ENCODE measurements around the gene GOT1. TPM values are rescaled to one million over a fixed set of nuclear protein-coding genes. Genes with fewer than 3 reads are reported as not detected.

The GOT1 gene
- total RNA-seq, 1 experiment from 2014 or later = 48.2 TPM

- no peaks in the 10 kb centered on the region for H3K27me3 ChIP-seq (ENCODE audit: control insufficient read depth, insufficient read depth, low read length)
- no peak for DNase-seq
- no peak overlapping the region for H3K4me3 ChIP-seq (ENCODE audit: insufficient read depth, low read depth, low read length)
- peaks cover 9% of the 10 kb centered on the region for H3K36me3 ChIP-seq (replicated peaks; ENCODE audit: control insufficient read depth, insufficient read depth, low read length)
These were observed 35.5 kb downstream of the GOT1 start for GRCh38 chr10:99394761-99395386.

GRCh38 chr10:99394256-99394655 is 36.2 kb downstream of the GOT1 start:
- H3K27me3 ChIP-seq (ENCODE audit: control insufficient read depth, insufficient read depth, low read length) = no peaks in the 10 kb centered on the region
- DNase-seq = no peak
- no peak overlapping the region for H3K4me3 ChIP-seq (ENCODE audit: insufficient read depth, low read depth, low read length)
- peaks cover 4% of the 10 kb centered on the region for H3K36me3 ChIP-seq (replicated peaks; ENCODE audit: control insufficient read depth, insufficient read depth, low read length)

GRCh38 chr10:99393683-99394082 is 36.7 kb downstream of the GOT1 start:
- no peak for DNase-seq
- Histone ChIP-seq H3K4me3 (ENCODE audit: insufficient read depth, low read depth, low read length) (no peak overlapping the region), H3K27me3 (ENCODE audit: control insufficient read depth, insufficient read depth, low read length) (no peaks in the 10 kb centered on the region), H3K36me3 (replicated peaks; ENCODE audit: control insufficient read depth, insufficient read depth, low read length) (peaks cover under 1% of the 10 kb centered on the region; the same call in 1 of the 2 replicates)

- H3K27me3 ChIP-seq (ENCODE audit: control insufficient read depth, insufficient read depth, low read length) = no peaks in the 10 kb centered on the region
- H3K4me3 ChIP-seq (ENCODE audit: insufficient read depth, low read depth, low read length) = peak overlapping the region; percentile 1; the same call in 1 of the 2 replicates
- peak; percentile 67 for DNase-seq
- H3K36me3 ChIP-seq (replicated peaks; ENCODE audit: control insufficient read depth, insufficient read depth, low read length) = no peaks in the 10 kb centered on the region; the same call in 1 of the 2 replicates
These were observed 37.4 kb downstream of the GOT1 start for GRCh38 chr10:99393036-99393435.

- Histone ChIP-seq H3K27me3 (ENCODE audit: control insufficient read depth, insufficient read depth, low read length) (no peaks in the 10 kb centered on the region), H3K4me3 (ENCODE audit: insufficient read depth, low read depth, low read length) (no peak overlapping the region), H3K36me3 (replicated peaks; ENCODE audit: control insufficient read depth, insufficient read depth, low read length) (no peaks in the 10 kb centered on the region; the same call in 1 of the 2 replicates)
- no peak for DNase-seq
These were observed 39.1 kb downstream of the GOT1 start for GRCh38 chr10:99391346-99391745.

- no peak overlapping the region for H3K4me3 ChIP-seq (ENCODE audit: insufficient read depth, low read depth, low read length)
- DNase-seq = no peak
- H3K36me3 ChIP-seq (replicated peaks; ENCODE audit: control insufficient read depth, insufficient read depth, low read length) = no peaks in the 10 kb centered on the region
- H3K27me3 ChIP-seq (ENCODE audit: control insufficient read depth, insufficient read depth, low read length) = no peaks in the 10 kb centered on the region
These were observed 40.5 kb downstream of the GOT1 start for GRCh38 chr10:99389729-99390480.

GRCh38 chr10:99387541-99387940 is 42.9 kb downstream of the GOT1 start:
- H3K27me3 ChIP-seq (ENCODE audit: control insufficient read depth, insufficient read depth, low read length) = no peaks in the 10 kb centered on the region
- no peak for DNase-seq
- H3K4me3 ChIP-seq (ENCODE audit: insufficient read depth, low read depth, low read length) = no peak overlapping the region
- no peaks in the 10 kb centered on the region for H3K36me3 ChIP-seq (replicated peaks; ENCODE audit: control insufficient read depth, insufficient read depth, low read length)

GRCh38 chr10:99387071-99387470 is 43.4 kb downstream of the GOT1 start:
- Histone ChIP-seq H3K36me3 (replicated peaks; ENCODE audit: control insufficient read depth, insufficient read depth, low read length) (no peaks in the 10 kb centered on the region), H3K27me3 (ENCODE audit: control insufficient read depth, insufficient read depth, low read length) (no peaks in the 10 kb centered on the region), H3K4me3 (ENCODE audit: insufficient read depth, low read depth, low read length) (no peak overlapping the region)
- no peak for DNase-seq

- no peak overlapping the region for H3K4me3 ChIP-seq (ENCODE audit: insufficient read depth, low read depth, low read length)
- H3K27me3 ChIP-seq (ENCODE audit: control insufficient read depth, insufficient read depth, low read length) = no peaks in the 10 kb centered on the region
- no peak for DNase-seq
- no peaks in the 10 kb centered on the region for H3K36me3 ChIP-seq (replicated peaks; ENCODE audit: control insufficient read depth, insufficient read depth, low read length)
These were observed 48.2 kb downstream of the GOT1 start for GRCh38 chr10:99382176-99382575.

- Histone ChIP-seq H3K4me3 (ENCODE audit: insufficient read depth, low read depth, low read length) (no peak overlapping the region), H3K27me3 (ENCODE audit: control insufficient read depth, insufficient read depth, low read length) (no peaks in the 10 kb centered on the region), H3K36me3 (replicated peaks; ENCODE audit: control insufficient read depth, insufficient read depth, low read length) (no peaks in the 10 kb centered on the region)
- DNase-seq = no peak
These were observed 55.0 kb downstream of the GOT1 start for GRCh38 chr10:99375426-99375825.

GRCh38 chr10:99374972-99375371 is 55.5 kb downstream of the GOT1 start:
- Histone ChIP-seq H3K4me3 (ENCODE audit: insufficient read depth, low read depth, low read length) (no peak overlapping the region), H3K27me3 (ENCODE audit: control insufficient read depth, insufficient read depth, low read length) (no peaks in the 10 kb centered on the region), H3K36me3 (replicated peaks; ENCODE audit: control insufficient read depth, insufficient read depth, low read length) (no peaks in the 10 kb centered on the region)
- no peak for DNase-seq

GRCh38 chr10:99374526-99374925 is 55.9 kb downstream of the GOT1 start:
- Histone ChIP-seq H3K4me3 (ENCODE audit: insufficient read depth, low read depth, low read length) (no peak overlapping the region), H3K27me3 (ENCODE audit: control insufficient read depth, insufficient read depth, low read length) (no peaks in the 10 kb centered on the region), H3K36me3 (replicated peaks; ENCODE audit: control insufficient read depth, insufficient read depth, low read length) (no peaks in the 10 kb centered on the region)
- DNase-seq = no peak

- H3K27me3 ChIP-seq (ENCODE audit: control insufficient read depth, insufficient read depth, low read length) = no peaks in the 10 kb centered on the region
- H3K36me3 ChIP-seq (replicated peaks; ENCODE audit: control insufficient read depth, insufficient read depth, low read length) = no peaks in the 10 kb centered on the region
- no peak overlapping the region for H3K4me3 ChIP-seq (ENCODE audit: insufficient read depth, low read depth, low read length)
- no peak for DNase-seq
These were observed 57.7 kb downstream of the GOT1 start for GRCh38 chr10:99372546-99373271.

- DNase-seq = no peak
- no peaks in the 10 kb centered on the region for H3K27me3 ChIP-seq (ENCODE audit: control insufficient read depth, insufficient read depth, low read length)
- H3K4me3 ChIP-seq (ENCODE audit: insufficient read depth, low read depth, low read length) = no peak overlapping the region
- H3K36me3 ChIP-seq (replicated peaks; ENCODE audit: control insufficient read depth, insufficient read depth, low read length) = no peaks in the 10 kb centered on the region
These were observed 59.4 kb downstream of the GOT1 start for GRCh38 chr10:99370993-99371392.

GRCh38 chr10:99369551-99369950 is 60.9 kb downstream of the GOT1 start:
- Histone ChIP-seq H3K27me3 (ENCODE audit: control insufficient read depth, insufficient read depth, low read length) (no peaks in the 10 kb centered on the region), H3K36me3 (replicated peaks; ENCODE audit: control insufficient read depth, insufficient read depth, low read length) (no peaks in the 10 kb centered on the region), H3K4me3 (ENCODE audit: insufficient read depth, low read depth, low read length) (no peak overlapping the region)
- no peak for DNase-seq

All from H7 (cell line).